HL-60 (cell line): ENCODE measurements around the gene OR2H2.

ENCODE experiments used
- GABPA ChIP-seq: IDR thresholded peaks from 2 replicates; pipeline ENCODE4 v1.6.1; 2012; ENCODE audit warnings: low read depth
- POLR2AphosphoS5 ChIP-seq: IDR thresholded peaks from 2 replicates; pipeline ENCODE4 v1.6.1; 2012; ENCODE audit warnings: low read depth
- SPI1 ChIP-seq: IDR thresholded peaks from 2 replicates; pipeline ENCODE4 v1.6.1; 2012; ENCODE audit warnings: low read depth, mild to moderate bottlenecking, borderline replicate concordance
- TF ChIP-seq, protein P1 (sequence below): IDR thresholded peaks from 2 replicates; pipeline ENCODE4 v1.6.1; 2012; ENCODE audit warnings: low read depth; ENCODE audit not compliant: insufficient replicate concordance
- TF ChIP-seq, protein P2 (sequence below): IDR thresholded peaks from one replicate; pipeline ENCODE4 v1.5.1; 2011; ENCODE audit warnings: low read length, control low read depth, inconsistent platforms; ENCODE audit not compliant: insufficient read depth

DNA sequence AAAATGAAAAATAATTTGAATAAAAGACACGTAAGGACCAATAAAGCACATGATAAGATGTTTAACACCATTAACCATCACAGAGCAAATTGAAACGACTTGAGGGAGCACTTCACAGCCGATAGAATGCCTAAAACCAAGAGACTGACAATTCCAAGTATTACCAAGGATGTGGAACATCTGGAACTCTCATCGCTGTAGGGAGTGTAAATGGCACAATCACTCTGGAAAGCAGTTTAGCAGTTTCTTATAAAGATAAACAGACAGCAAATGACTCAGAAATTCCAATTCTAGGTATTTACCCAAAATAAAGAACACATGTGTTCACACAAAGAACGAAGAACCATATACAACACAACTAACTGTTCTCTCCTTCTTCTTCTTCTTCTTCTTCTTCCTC is 16.9 kb upstream of the OR2H2 start:
- TF ChIP-seq, protein P1, sequence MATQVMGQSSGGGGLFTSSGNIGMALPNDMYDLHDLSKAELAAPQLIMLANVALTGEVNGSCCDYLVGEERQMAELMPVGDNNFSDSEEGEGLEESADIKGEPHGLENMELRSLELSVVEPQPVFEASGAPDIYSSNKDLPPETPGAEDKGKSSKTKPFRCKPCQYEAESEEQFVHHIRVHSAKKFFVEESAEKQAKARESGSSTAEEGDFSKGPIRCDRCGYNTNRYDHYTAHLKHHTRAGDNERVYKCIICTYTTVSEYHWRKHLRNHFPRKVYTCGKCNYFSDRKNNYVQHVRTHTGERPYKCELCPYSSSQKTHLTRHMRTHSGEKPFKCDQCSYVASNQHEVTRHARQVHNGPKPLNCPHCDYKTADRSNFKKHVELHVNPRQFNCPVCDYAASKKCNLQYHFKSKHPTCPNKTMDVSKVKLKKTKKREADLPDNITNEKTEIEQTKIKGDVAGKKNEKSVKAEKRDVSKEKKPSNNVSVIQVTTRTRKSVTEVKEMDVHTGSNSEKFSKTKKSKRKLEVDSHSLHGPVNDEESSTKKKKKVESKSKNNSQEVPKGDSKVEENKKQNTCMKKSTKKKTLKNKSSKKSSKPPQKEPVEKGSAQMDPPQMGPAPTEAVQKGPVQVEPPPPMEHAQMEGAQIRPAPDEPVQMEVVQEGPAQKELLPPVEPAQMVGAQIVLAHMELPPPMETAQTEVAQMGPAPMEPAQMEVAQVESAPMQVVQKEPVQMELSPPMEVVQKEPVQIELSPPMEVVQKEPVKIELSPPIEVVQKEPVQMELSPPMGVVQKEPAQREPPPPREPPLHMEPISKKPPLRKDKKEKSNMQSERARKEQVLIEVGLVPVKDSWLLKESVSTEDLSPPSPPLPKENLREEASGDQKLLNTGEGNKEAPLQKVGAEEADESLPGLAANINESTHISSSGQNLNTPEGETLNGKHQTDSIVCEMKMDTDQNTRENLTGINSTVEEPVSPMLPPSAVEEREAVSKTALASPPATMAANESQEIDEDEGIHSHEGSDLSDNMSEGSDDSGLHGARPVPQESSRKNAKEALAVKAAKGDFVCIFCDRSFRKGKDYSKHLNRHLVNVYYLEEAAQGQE = no peak
- TF ChIP-seq, protein P2, sequence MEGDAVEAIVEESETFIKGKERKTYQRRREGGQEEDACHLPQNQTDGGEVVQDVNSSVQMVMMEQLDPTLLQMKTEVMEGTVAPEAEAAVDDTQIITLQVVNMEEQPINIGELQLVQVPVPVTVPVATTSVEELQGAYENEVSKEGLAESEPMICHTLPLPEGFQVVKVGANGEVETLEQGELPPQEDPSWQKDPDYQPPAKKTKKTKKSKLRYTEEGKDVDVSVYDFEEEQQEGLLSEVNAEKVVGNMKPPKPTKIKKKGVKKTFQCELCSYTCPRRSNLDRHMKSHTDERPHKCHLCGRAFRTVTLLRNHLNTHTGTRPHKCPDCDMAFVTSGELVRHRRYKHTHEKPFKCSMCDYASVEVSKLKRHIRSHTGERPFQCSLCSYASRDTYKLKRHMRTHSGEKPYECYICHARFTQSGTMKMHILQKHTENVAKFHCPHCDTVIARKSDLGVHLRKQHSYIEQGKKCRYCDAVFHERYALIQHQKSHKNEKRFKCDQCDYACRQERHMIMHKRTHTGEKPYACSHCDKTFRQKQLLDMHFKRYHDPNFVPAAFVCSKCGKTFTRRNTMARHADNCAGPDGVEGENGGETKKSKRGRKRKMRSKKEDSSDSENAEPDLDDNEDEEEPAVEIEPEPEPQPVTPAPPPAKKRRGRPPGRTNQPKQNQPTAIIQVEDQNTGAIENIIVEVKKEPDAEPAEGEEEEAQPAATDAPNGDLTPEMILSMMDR = no peak
- TF ChIP-seq GABPA (no peak), POLR2AphosphoS5 (no peak), SPI1 (no peak)
